Measurements from ENCODE around the gene BTG2.
A peak's percentile ranks its signal among the peaks of the same experiment; 100 is the strongest.
"Not testable (repeated sequence)": the region's sequence is repeated elsewhere in the genome, so short reads cannot be mapped to it uniquely, and the experiment has no call there.

BTG2 gene, protein sequence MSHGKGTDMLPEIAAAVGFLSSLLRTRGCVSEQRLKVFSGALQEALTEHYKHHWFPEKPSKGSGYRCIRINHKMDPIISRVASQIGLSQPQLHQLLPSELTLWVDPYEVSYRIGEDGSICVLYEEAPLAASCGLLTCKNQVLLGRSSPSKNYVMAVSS

DNA sequence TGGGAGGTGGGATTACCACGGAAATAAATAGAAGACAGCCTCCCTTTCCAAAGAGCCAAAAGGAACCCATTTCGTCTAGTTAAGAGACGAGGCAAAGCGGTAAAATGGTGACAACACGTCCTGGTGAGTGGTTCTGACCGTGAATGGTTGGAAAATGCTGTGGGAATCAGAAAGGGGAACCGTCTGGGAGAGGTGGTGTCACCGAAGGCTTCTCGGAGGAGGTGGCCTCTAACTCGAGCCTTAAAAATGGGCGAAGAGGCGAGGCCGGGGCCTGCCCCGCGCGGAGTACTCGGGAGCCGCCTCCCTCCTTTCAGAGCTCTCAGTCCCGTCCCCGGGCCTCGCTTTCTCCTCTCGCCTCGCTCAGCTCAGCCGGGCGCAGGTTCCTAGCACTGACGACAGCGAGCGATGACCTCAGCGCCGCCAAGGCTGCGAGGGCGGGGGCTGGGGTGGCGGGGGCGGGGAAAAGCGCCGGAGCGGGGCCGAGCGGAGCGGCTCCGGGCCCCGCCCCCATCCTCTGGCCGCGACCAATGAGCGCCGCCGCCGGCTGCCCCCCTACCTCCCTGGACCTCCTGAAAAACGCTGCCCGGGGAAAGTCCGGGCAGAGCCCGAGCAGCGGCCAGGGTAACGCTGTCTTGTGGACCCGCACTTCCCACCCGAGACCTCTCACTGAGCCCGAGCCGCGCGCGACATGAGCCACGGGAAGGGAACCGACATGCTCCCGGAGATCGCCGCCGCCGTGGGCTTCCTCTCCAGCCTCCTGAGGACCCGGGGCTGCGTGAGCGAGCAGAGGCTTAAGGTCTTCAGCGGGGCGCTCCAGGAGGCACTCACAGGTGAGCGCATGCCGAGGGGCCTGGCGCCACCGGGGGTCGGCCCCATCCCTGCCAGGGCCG lies at the start of gene BTG2:
Gene BTG2, plus strand, starts transcription at position 601 of the 890 bp plus-strand sequence. Its CDS starts 88 bp downstream, at position 689.
- peak; percentile 72 to 78 for DNase-seq

DNA sequence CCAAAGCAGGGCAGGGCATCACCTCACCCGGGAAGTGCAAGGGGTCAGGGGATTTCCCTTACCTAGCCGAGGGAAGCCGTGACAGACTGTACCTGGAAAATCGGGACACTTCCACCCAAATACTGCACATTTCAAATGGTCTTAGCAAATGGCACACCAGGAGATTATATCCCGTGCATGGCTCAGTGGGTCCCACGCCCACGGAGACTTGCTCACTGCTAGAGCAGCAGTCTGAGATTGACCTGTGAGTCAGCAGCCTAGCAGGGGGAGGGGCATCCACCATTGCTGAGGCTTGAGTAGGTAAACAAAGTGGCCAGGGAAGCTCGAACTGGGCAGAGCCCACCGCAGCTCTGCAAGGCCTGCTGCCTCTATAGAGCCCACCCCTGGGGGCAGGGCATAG lies 48.7 kb upstream of the BTG2 start:
- DNase-seq, result not testable (repeated sequence)

- DNase-seq, result no peak
Observed at GRCh38 chr1:203263496-203263895, 41.8 kb upstream of the BTG2 start.

DNA sequence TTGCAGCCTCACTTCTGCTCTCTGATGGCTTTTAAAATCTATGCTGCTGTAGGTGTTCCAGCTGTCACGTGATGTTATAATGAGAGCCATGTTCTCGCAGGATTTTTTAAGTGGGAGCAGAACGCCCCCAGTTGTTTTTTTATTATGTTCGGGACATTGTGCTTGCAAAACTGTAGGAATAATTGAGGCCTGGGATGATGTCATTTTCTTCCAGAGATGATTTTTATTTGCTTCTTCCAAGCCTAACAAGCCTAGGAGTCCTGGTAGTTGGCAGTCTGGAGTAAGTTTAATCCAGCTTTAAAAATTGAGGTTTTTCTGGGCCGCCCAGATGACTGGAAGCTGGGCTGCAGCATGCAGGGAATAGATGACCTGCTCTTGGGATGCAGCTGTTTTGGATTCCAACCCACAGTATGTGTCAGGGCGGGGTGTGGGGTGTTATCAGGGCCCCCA lies 41.2 kb upstream of the BTG2 start:
- DNase-seq, result no peak

DNA sequence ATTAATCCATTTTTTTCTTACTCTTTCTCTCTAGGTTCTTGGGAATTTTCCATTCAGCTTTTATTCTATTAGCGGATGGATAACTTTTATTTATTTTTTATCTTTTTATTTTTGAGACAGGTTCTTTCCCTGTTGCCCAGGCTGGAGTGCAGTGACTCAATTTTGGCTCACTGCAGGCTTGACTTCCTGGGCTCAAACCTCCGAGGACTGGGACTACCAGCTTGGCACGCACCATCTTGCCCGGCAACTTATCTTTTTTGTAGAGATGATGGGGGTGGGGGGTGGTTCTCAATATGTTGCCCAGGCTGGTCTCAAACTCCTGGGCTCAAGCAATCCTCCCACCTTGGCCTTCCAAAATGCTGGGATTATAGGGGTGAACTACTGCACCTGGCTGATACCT lies 39.8 kb upstream of the BTG2 start:
- no peak for DNase-seq

DNA sequence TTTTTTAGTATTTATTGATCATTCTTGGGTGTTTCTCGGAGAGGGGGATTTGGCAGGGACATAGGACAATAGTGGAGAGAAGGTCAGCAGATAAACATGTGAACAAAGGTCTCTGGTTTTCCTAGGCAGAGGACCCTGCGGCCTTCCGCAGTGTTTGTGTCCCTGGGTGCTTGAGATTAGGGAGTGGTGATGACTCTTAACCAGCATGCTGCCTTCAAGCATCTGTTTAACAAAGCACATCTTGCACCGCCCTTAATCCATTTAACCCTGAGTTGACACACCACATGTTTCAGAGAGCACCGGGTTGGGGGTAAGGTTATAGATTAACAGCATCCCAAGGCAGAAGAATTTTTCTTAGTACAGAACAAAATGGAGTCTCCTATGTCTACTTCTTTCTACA lies 39.2 kb upstream of the BTG2 start:
- not testable (repeated sequence) for DNase-seq

- DNase-seq, result peak; percentile 82 to 91
Observed at GRCh38 chr1:203267347-203267846, 37.9 kb upstream of the BTG2 start.

DNA sequence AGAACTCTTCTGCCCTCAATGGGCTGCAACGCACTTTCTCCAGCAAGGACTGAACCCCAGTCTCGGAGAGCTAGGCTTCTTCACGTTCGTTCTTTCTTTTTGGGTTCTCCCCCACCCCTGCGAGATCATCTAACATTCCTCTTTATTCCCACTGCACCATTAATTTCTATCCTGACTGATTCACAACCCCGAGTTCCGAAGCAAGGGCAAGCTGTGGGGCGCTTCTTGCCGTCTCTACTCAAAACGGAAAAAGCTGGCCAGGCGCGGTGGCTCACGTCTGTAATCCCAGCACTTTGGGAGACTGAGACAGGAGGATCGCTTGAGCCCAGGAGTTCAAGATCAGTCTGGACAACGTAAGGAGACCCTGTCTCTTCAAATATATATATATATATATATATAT lies 37.4 kb upstream of the BTG2 start:
- DNase-seq, result no peak

- peak; percentile 79 to 81 for DNase-seq
Observed at GRCh38 chr1:203268901-203269653, 36.2 kb upstream of the BTG2 start.

DNA sequence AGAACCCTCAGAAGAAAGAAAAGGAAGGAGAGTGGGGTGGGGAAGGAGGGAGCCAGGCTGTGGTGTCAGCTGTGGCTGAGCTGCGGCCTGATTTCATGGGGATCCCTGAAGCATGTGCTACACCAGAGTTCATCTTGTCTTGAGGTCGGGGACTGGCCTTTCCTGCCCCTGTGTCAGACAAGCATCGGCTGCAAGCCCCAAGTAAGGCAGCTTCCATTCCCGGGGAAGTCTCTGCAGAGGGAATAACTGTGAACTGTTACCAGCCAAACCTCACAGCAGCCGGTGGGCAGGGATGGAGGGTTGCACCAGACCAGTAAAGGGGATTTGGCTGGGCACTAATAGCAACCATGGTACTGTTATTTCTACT lies 35.7 kb upstream of the BTG2 start:
- DNase-seq, result no peak

GRCh38 chr1:203270448-203270847 lies 34.9 kb upstream of the BTG2 start:
- DNase-seq, result no peak

DNA sequence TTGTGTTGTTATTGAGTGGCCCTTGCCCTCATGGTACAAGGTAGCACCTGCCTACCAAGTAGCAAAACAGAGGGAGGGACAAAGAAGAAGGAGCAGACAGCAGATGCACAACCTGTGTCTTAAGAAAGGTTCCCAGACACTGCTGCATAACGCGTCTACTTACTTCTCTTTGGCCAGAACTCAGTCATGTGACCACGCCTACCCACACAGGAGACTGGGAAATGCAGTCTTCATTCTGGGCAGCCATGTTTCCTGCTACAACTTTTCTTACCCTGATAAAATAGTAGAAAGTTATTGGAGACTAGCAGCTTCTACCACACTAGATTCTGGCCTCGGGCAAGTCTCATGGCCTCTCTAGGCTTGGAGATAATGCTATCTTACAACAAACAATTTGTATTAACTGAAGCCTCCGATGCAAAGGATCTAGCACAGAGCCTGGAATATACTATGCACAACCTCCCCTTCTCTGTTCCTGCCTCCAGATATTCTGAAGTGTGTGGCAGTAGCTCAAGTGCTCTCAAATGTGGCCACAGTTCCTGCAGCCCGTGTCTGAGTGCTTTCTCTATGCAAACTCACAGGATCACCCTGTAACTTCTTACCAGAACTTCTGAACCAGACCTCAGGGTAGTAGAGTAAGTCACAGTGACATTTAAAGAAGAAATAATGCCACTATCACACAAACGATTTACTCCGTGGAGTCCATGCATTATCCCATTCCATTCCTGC lies 34.1 kb upstream of the BTG2 start:
- DNase-seq, result peak; percentile 83

DNA sequence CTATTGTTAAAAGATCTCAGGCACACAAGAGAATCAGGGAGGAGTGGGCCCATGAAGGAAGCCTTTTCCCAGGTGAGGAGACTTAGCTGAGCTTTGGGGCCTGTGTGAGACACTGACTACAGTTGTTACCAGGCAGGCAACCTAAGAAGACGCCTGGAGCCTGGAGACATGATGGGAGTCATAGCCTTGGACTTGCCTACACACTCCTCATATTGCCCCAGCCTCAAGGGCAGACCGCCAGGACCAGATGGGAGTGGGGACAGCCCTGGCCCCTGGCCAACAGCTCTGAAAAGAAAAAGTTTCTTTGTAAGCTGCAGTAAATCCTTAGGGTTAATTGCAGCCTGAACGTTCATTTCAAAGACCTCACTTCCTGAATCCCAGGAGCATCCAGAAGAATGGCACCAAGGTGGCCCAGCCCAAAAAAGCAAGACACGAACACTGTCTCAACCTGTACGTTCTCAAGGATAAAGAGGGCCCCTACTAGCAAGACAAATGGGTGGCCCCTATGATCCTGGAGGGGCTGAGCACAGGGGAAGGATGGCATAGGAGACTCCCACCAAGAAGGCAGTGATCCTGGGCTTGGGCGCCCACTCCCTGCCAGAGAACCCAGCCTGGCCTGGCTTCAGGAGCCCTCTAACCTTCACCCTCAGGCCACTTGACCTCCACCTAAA lies 33.2 kb upstream of the BTG2 start:
- no peak for DNase-seq

- DNase-seq, result no peak
Observed at GRCh38 chr1:203272633-203273205, 32.6 kb upstream of the BTG2 start.

- peak; percentile 55 to 63 for DNase-seq
Observed at GRCh38 chr1:203273206-203273868, 32.0 kb upstream of the BTG2 start.

DNA sequence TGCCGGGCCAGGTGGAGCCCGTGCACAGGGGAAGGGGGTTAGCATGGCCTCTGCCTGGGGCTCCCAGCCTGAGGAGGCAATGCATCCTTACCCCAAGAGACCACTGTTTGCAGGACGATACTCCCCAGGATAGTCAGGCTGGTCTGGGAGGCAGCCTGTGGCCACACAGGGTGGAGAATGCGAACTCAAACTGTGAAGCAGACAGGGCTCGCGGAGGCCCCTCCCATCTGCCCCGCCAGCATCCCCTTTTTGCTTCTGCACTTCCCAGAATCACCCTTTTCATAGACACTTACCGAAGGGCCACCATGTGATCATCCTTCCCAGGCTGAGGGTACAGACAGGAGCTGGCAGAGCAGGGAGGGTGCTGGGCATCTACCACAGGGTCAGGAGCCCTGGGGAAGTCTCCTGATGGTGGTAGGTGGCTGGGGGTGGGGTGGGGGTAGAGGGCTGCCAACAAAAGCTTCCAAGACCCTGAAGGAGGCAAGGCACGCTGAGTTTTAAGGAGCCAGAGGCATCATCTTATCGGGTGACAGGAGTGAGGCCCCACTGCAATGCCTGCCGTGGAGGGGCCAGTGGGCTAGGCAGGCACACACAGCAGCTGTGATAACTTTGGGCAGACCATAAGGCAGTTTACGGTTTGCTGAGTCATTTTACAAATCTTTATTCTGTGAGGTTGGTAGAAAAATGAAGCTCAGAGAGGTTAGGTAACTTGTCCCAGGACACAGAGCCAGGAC lies 31.3 kb upstream of the BTG2 start:
- DNase-seq, result no peak

GRCh38 chr1:203274603-203275381 lies 30.5 kb upstream of the BTG2 start:
- DNase-seq, result no peak

- no peak for DNase-seq
Observed at GRCh38 chr1:203275656-203276272, 29.6 kb upstream of the BTG2 start.

DNA sequence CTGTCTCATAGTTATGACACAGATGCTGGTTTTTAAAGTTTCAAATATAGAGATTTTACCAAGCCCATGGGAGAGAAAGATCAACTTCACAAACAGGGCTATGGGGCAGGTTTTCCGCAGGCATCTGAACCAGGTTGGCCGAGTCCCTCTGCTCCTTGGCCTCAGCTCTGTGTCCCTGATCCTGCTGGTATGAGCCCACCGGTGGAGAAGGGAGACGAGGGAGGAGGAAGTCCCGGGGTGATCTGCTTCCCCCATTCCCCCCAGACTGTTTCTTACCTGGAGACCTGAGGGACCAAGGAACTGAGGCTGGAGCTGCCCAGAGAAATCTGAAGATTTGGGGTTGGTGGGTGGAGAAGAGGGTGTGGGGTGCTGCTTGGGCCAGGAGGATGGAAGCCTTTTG lies 28.9 kb upstream of the BTG2 start:
- no peak for DNase-seq

All from AML-193 (cell line).